SK-N-SH (cell line): ENCODE data around the gene CBLB. TPM values are rescaled to one million over a fixed set of nuclear protein-coding genes. Genes with fewer than 3 reads are reported as not detected.

Source experiments
- CTCF ChIA-PET: fragments of 300-600, 350-600 bp; formaldehyde crosslinking; extraction: SDS; loops from one replicate; lab custom pipeline; 2021; lab: Yijun Ruan, JAX
- POLR2A ChIA-PET: fragments of 350-600 bp; sonication (Branson Sonifier 250); formaldehyde crosslinking; extraction: SDS; loops from one replicate; lab custom pipeline; 2020; ENCODE audit warnings: antibody characterized with exemption, inconsistent platforms; lab: Yijun Ruan, JAX
- DNase-seq: peaks from one replicate; pipeline ENCODE4 v3.0.0; 2012
- H2AFZ ChIP-seq: fragments of 200-600 bp; sonication (generic); 2 replicates; pipeline ENCODE4 v1.8.1; 2016; ENCODE audit warnings: antibody characterized with exemption, mild to moderate bottlenecking, low read depth
- H3F3A ChIP-seq: fragments of 200-600 bp; sonication (generic); replicated peaks from 2 replicates; pipeline ENCODE3; 2016; ENCODE audit warnings: antibody characterized with exemption, mild to moderate bottlenecking; ENCODE audit not compliant: insufficient read depth
- H3K27ac ChIP-seq, 2 experiments: fragments of 200-500 bp in 1 of 2; fragments of 200-600 bp in 1 of 2; sonication (Bioruptor generic) in 1 of 2; sonication (generic), shearing (Covaris generic) in 1 of 2; 2 replicates each; pipeline versions ENCODE4 v1.5.1 to v1.6.1; 2014 to 2016; ENCODE audit warnings: low read depth in 2 of 2, inconsistent platforms in 1 of 2, low read length in 1 of 2, mild to moderate bottlenecking in 1 of 2, mixed read lengths in 1 of 2
- H3K27me3 ChIP-seq: fragments of 200-600 bp; sonication (generic), shearing (Covaris generic); 2 replicates; pipeline ENCODE4 v1.6.1; 2016; ENCODE audit warnings: mixed run types; ENCODE audit not compliant: insufficient read depth
- H3K36me3 ChIP-seq, 2 experiments: fragments of 200-500 bp in 1 of 2; fragments of 200-600 bp in 1 of 2; sonication (Bioruptor generic) in 1 of 2; sonication (generic) in 1 of 2; replicated peaks in 1 of 2; 2 replicates each; pipeline versions ENCODE3 to v1.5.1; 2014 to 2016; ENCODE audit warnings: low read length in 1 of 2, mild to moderate bottlenecking in 1 of 2; ENCODE audit not compliant: insufficient read depth in 2 of 2, control insufficient read depth in 1 of 2
- H3K4me1 ChIP-seq, 2 experiments: fragments of 200-500 bp in 1 of 2; fragments of 200-600 bp in 1 of 2; sonication (Bioruptor generic) in 1 of 2; sonication (generic), shearing (Covaris generic) in 1 of 2; 2 replicates each; pipeline versions ENCODE4 v1.5.1 to v1.6.1; 2014 to 2016; ENCODE audit warnings: low read depth in 1 of 2, low read length in 1 of 2, mixed run types in 1 of 2; ENCODE audit not compliant: insufficient read depth in 2 of 2, control insufficient read depth in 1 of 2
- H3K4me2 ChIP-seq: fragments of 200-600 bp; sonication (generic), shearing (Covaris generic); 2 replicates; pipeline ENCODE4 v1.6.1; 2017; ENCODE audit warnings: mixed run types
- H3K4me3 ChIP-seq, 2 experiments: fragments of 200-500 bp in 1 of 2; fragments of 200-600 bp in 1 of 2; sonication (Bioruptor generic) in 1 of 2; sonication (generic), shearing (Covaris generic) in 1 of 2; 2 replicates each; pipeline versions ENCODE4 v1.5.1 to v1.8.1; 2014 to 2016; ENCODE audit warnings: low read depth in 2 of 2, inconsistent platforms in 1 of 2, low read length in 1 of 2, mild to moderate bottlenecking in 1 of 2, mixed read lengths in 1 of 2, moderate library complexity in 1 of 2
- H3K79me2 ChIP-seq: fragments of 200-600 bp; sonication (generic); 2 replicates; pipeline ENCODE4 v1.8.1; 2017; ENCODE audit warnings: mild to moderate bottlenecking; ENCODE audit not compliant: insufficient read depth
- H3K9ac ChIP-seq: fragments of 200-600 bp; sonication (generic); 2 replicates; pipeline ENCODE4 v1.6.1; 2017; ENCODE audit warnings: mixed run types
- H3K9me2 ChIP-seq: fragments of 200-600 bp; sonication (generic); 2 replicates; pipeline ENCODE4 v1.6.1; 2017; ENCODE audit warnings: mixed run types
- H3K9me3 ChIP-seq: fragments of 200-600 bp; sonication (generic); 2 replicates; pipeline ENCODE4 v1.6.1; 2017; ENCODE audit warnings: mixed run types, mild to moderate bottlenecking, moderate library complexity
- H4K20me1 ChIP-seq: fragments of 200-600 bp; sonication (generic); 2 replicates; pipeline ENCODE4 v1.6.1; 2017; ENCODE audit warnings: mild to moderate bottlenecking, mixed run types; ENCODE audit not compliant: insufficient read depth
- CTCF ChIP-seq: fragments of 200-600 bp; sonication (generic); IDR thresholded peaks from 2 replicates; pipeline ENCODE4 v1.6.1; 2017; ENCODE audit warnings: antibody characterized with exemption, mild to moderate bottlenecking, moderate library complexity
- EP300 ChIP-seq, 2 experiments: IDR thresholded peaks; 2 replicates each; pipeline versions ENCODE4 v1.4.0 to v1.6.1; 2012; ENCODE audit warnings: borderline replicate concordance in 1 of 2, low read depth in 1 of 2, low read length in 1 of 2
- GABPA ChIP-seq: IDR thresholded peaks from 2 replicates; pipeline ENCODE4 v1.4.0; 2012; ENCODE audit warnings: low read depth, mild to moderate bottlenecking
- GATA2 ChIP-seq: sonication (generic); formaldehyde crosslinking; IDR thresholded peaks from 2 replicates; pipeline ENCODE4 v1.5.0; 2020; ENCODE audit warnings: mild to moderate bottlenecking, missing genetic modification reagents
- MEF2A ChIP-seq: IDR thresholded peaks from 2 replicates; pipeline ENCODE4 v1.4.0; 2012; ENCODE audit warnings: low read depth, borderline replicate concordance
- MXI1 ChIP-seq: IDR thresholded peaks from 2 replicates; pipeline ENCODE4 v1.6.1; 2012; ENCODE audit warnings: mild to moderate bottlenecking, low read depth, low read length, improper control_type of control experiment
- NFIC ChIP-seq: IDR thresholded peaks from 2 replicates; pipeline ENCODE4 v1.4.0; 2012; ENCODE audit warnings: borderline replicate concordance
- PBX3 ChIP-seq: IDR thresholded peaks from 2 replicates; pipeline ENCODE4; 2012
- POLR2AphosphoS5 ChIP-seq: IDR thresholded peaks from 2 replicates; pipeline ENCODE4 v1.6.1; 2012; ENCODE audit warnings: low read depth, low read length
- RAD21 ChIP-seq: IDR thresholded peaks from 2 replicates; pipeline ENCODE4 v1.6.1; 2012; ENCODE audit warnings: mild to moderate bottlenecking, low read length
- RCOR1 ChIP-seq: fragments of 150-350 bp; IDR thresholded peaks from 2 replicates; pipeline ENCODE4 v1.6.1; 2017; ENCODE audit warnings: antibody characterized with exemption, low read length
- REST ChIP-seq: IDR thresholded peaks from 2 replicates; pipeline ENCODE4 v1.6.1; 2012; ENCODE audit warnings: mild to moderate bottlenecking, low read depth, low read length, moderate library complexity
- RFX5 ChIP-seq: IDR thresholded peaks from 2 replicates; pipeline ENCODE4 v1.6.1; 2012; ENCODE audit warnings: mild to moderate bottlenecking, improper control_type of control experiment, low read length
- RXRA ChIP-seq: IDR thresholded peaks from 2 replicates; pipeline ENCODE4 v1.4.0; 2012; ENCODE audit warnings: low read depth, mild to moderate bottlenecking, borderline replicate concordance
- SIN3A ChIP-seq: IDR thresholded peaks from 2 replicates; pipeline ENCODE4 v1.6.1; 2012; ENCODE audit warnings: low read depth, mild to moderate bottlenecking, low read length, moderate library complexity, borderline replicate concordance
- SMC3 ChIP-seq: IDR thresholded peaks from 2 replicates; pipeline ENCODE4 v1.6.1; 2012; ENCODE audit warnings: low read depth, low read length, improper control_type of control experiment
- TEAD4 ChIP-seq: IDR thresholded peaks from 2 replicates; pipeline ENCODE4 v1.4.0; 2012; ENCODE audit warnings: mild to moderate bottlenecking, borderline replicate concordance; ENCODE audit not compliant: insufficient read depth
- USF1 ChIP-seq: IDR thresholded peaks from 2 replicates; pipeline ENCODE4 v1.4.0; 2012; ENCODE audit warnings: low read depth, borderline replicate concordance
- YY1 ChIP-seq: IDR thresholded peaks from 2 replicates; pipeline ENCODE4 v1.4.0; 2012; ENCODE audit warnings: low read depth, mild to moderate bottlenecking
- WGBS: methylation state at CpG from one replicate; pipeline ENCODE4 v1.1.6; 2017; ENCODE audit warnings: low lambda C conversion rate; 5-methylcytosine and 5-hydroxymethylcytosine counted together
- polyA plus RNA-seq, 3 experiments: library from polyadenylated mRNA; depleted of rRNA; stranded (reverse); fragments of >200 nt; gene quantifications; 2 replicates each; pipeline ENCODE4 v1.2.3, GENCODE V29; 2012

CBLB gene
- polyA plus RNA-seq, 1 of the 3 experiments (the other 2 are of a cell fraction) = 4.4 TPM

- H3K9ac ChIP-seq = no peak overlapping the region
- H3K36me3 ChIP-seq = peaks cover 0 to 26% of the 10 kb centered on the region in 2 experiments
- WGBS = 96% methylated on average over 3 of the region's 3 CpGs
- peaks cover 21% of the 10 kb centered on the region for H3K79me2 ChIP-seq
- H2AFZ ChIP-seq = no peak overlapping the region
- H3K4me1 ChIP-seq = no peaks in the 10 kb centered on the region
- no peak overlapping the region for H3K4me3 ChIP-seq
- no peak overlapping the region for H3K4me2 ChIP-seq
- H3K27me3 ChIP-seq = no peaks in the 10 kb centered on the region
- TF ChIP-seq YY1 (no peak), SIN3A (no peak), MEF2A (no peak), RXRA (no peak), NFIC (no peak), GABPA (no peak), EP300 (IDR thresholded peaks at IDR 0.05; ENCODE audit: borderline replicate concordance in 1 of 2, low read depth in 1 of 2, low read length in 1 of 2) (no peak), RCOR1 (no peak), USF1 (no peak), RAD21 (no peak), TEAD4 (no peak)
- no peaks in the 10 kb centered on the region; the same call in 1 of the 2 replicates for H4K20me1 ChIP-seq
- POLR2A ChIA-PET = no interaction called here
- H3K9me2 ChIP-seq = no peaks in the 10 kb centered on the region
- no peaks in the 10 kb centered on the region for H3K9me3 ChIP-seq
- DNase-seq = no peak
- H3K27ac ChIP-seq = no peak overlapping the region
- no peaks in the 10 kb centered on the region for H3F3A ChIP-seq
- CTCF ChIA-PET = no interaction called here
Measured at GRCh38 chr3:105767216-105767615, 101.6 kb downstream of the CBLB start.

- no peak for DNase-seq
- TF ChIP-seq REST (no peak), PBX3 (no peak), MXI1 (no peak), RAD21 (no peak), EP300 (IDR thresholded peaks at IDR 0.05; ENCODE audit: borderline replicate concordance in 1 of 2, low read depth in 1 of 2, low read length in 1 of 2) (no peak), CTCF (no peak), RFX5 (no peak), SMC3 (no peak), USF1 (no peak), GATA2 (no peak), POLR2AphosphoS5 (no peak)
- H3K79me2 ChIP-seq = peaks cover 3% of the 10 kb centered on the region
- H3K27ac ChIP-seq = no peak overlapping the region
- no peak overlapping the region for H2AFZ ChIP-seq
- no peak overlapping the region for H3K4me3 ChIP-seq
- H3K4me1 ChIP-seq = no peaks in the 10 kb centered on the region
- H3K9me3 ChIP-seq = no peaks in the 10 kb centered on the region
- H4K20me1 ChIP-seq = no peaks in the 10 kb centered on the region
- no peaks in the 10 kb centered on the region for H3K27me3 ChIP-seq
- no peaks in the 10 kb centered on the region for H3F3A ChIP-seq
- H3K9me2 ChIP-seq = no peaks in the 10 kb centered on the region
- peaks cover 0 to 32% of the 10 kb centered on the region in 2 experiments for H3K36me3 ChIP-seq
- no peak overlapping the region for H3K9ac ChIP-seq
- ChIA-PET CTCF (no interaction called here), POLR2A (no interaction called here)
- H3K4me2 ChIP-seq = no peak overlapping the region
Measured at GRCh38 chr3:105765308-105765639, 103.5 kb downstream of the CBLB start.
